GM19238 (cell line): ENCODE results near the gene HOOK2.

ENCODE experiments used
- DNase-seq: peaks from one replicate; pipeline ENCODE4 v3.0.0; 2011; ENCODE audit warnings: low spot score; ENCODE audit not compliant: insufficient read length

Gene HOOK2

DNA sequence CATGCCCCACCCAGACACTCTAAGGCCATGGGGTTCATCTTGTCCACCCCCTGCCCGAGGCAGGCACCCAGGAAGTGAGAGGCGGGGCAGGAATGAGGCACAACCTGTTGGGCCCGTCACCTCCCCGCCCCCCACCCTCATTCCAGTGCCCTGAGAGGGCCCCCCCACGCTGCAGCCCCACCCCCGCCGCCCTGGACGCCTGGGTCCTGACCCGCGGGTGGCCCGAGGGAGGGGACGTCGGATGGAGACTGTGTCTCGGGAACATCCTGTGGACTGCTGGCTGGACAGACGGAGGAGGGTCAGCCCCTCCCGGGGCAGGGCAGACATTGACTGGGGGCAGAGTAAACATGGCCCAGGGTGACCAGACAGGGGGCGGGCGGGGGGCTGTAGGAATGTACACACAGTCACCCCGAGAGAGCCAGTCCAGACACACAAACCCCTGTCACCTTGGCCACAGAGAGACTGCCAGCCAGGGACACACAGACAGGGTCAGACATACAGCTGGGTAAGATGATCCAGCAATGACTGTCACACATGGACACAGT, 8.6 kb upstream of the HOOK2 start:
- no peak for DNase-seq

- no peak for DNase-seq
These were observed 8.0 kb upstream of the HOOK2 start for GRCh38 chr19:12783291-12783848.

GRCh38 chr19:12782424-12783290, 7.3 kb upstream of the HOOK2 start:
- DNase-seq: peak; percentile 68

DNA sequence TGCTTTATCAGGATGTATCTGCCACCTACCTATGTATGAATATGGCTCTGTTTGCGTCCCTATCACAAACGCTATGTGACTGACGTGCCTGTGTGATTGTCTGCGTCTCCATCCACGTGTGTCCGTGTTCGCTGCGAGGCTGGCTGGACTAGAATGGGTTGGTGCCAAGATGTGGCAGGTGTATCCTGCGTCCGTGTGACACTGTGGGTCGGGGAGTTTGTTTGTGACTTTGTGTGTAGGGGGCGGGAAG, 6.7 kb upstream of the HOOK2 start:
- DNase-seq: no peak

- DNase-seq: no peak
These were observed 4.0 kb upstream of the HOOK2 start for GRCh38 chr19:12779162-12779993.

- DNase-seq: no peak
These were observed 3.5 kb upstream of the HOOK2 start for GRCh38 chr19:12778905-12779161.

GRCh38 chr19:12778017-12778904, 2.9 kb upstream of the HOOK2 start:
- no peak for DNase-seq

DNA sequence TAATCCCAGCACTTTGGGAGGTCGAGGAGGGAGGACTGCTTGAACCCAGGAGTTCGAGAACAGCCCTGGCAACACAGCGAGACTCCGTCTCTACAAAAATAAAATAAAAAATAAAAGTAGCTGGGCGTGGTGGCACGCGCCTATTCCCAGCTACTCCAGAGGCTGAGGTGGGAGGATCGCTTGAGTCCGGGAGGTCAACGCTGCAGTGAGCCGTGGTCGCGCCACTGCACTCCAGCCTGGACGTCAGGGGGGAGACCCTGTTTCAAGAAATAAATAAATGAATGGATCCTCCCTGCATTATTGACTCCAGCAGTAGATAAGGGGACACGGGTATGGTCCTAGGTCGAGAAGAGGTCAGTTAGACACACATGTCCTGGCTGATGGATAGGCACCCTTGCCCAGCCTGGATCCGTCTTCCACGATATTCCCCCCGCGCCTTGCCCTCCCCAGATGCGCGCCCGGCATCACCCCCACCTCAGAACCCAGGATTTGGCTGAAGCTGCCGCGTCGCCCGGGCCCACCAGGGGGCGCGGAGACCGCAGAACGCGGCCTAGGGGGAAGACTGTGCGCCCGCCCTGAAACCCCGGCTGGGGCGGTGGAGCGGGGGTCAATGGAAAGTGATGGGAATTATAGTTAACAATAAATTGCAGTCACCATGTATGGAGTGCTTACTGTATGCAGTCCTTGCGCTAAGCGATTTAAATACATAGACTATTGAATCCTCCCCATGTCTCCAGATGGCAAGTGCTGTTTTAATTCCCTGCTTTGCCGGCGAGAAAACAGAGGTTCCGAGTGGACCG, 2.1 kb upstream of the HOOK2 start:
- DNase-seq: peak; percentile 83

- DNase-seq: no peak
These were observed 1.8 kb downstream of the HOOK2 start for GRCh38 chr19:12773571-12773970.

- DNase-seq: no peak
These were observed 3.0 kb downstream of the HOOK2 start for GRCh38 chr19:12772323-12772722.

DNA sequence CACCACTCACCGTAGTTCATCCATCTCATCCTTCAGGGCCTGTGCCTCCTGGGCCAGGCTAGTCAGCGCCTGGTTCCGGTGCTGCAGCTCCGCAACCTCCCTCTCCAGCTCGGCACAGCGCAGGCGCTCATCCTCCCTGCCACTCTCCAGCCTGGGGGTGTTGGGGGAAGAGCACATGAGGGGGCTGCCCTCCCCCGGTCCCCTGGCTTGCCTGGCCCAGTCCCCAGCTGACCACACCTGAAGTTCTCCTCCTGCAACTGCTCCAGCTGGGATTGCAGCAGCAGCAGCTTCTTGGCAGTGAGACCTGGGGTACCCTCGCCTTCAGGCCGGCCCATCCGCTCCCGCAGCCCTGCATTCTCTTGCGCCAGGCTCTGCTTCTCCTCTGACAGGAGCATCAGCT, 4.4 kb downstream of the HOOK2 start:
- no peak for DNase-seq

DNA sequence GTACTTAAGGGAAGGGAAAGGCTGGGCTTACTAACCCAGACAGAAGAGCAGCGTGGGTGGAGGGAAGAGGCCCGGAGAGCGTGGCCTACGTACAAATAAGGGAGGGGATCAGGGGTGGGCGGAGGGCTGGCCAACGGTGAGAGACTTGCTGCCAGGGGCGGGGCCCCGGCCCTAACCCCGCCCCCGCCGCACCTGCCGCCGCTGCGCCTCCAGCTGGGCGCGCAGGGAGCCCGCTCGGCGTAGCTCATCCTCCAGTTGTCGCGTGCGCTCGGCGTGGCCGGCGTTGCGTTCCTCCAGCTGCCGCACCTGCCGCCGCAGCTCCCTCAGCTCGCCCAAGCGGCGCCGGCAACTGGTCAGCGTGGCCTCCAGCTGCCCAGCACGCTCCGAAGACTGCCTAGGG, 5.7 kb downstream of the HOOK2 start:
- DNase-seq: no peak

GRCh38 chr19:12767666-12768065, 7.7 kb downstream of the HOOK2 start:
- DNase-seq: no peak

GRCh38 chr19:12767150-12767549, 8.2 kb downstream of the HOOK2 start:
- no peak for DNase-seq

DNA sequence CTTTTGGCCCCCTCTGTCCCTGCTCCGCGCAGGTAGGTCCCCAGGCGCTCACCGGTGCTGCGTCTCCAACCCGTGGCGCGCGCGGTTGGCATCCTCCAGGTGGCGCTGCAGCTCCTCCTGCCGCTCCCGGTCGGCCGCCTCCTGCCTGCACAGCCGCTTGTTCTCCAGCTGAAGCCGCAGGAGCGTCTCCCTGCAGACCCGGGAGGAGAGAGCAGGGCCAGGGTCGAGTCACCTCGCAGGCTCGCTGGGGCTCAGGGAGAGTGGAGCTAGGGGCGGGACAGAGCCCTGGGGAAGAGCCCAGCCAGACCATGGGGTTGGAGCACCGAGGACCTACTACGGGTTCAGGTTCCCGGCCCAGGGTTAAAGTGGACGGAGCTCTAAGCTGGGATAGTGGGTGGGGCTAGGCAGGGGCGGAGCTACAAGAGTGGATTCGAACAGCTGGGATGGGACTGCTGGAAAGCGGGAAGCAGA, 9.3 kb downstream of the HOOK2 start:
- peak; percentile 86 for DNase-seq

DNA sequence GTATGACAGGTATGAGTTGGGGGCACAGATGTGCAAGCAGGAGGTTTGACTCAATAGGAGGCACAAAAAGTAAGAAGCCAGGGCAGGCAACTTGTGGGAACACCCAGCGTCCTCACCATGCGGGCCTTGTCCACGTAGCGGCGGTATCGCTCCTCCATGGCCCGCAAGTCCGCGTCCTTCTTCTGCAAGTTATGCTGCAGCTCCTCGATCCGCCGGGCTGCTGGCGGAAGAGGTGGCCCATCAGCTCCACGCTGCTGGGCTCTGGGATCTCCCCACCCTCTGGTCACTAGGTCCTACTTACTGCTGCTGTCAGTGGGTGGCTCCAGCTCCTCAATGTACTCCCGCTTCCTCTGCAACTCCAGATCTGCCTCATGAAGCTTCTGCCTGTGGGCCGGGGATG, 10.7 kb downstream of the HOOK2 start:
- no peak for DNase-seq

GRCh38 chr19:12763100-12763499, 12.3 kb downstream of the HOOK2 start:
- no peak for DNase-seq

- DNase-seq: no peak
These were observed 15.7 kb downstream of the HOOK2 start for GRCh38 chr19:12759686-12760085.

GRCh38 chr19:12757544-12758274, 17.6 kb downstream of the HOOK2 start:
- DNase-seq: peak; percentile 78
